Upper lobe of left lung (tissue), 4 donors: ENCODE results near the gene SDCCAG8.

Experiments used
- CTCF ChIP-seq, 6 experiments: fragments of 450-650 bp in 4 of 6; fragments of 200-600 bp in 2 of 6; sonication (generic) in 2 of 6; IDR thresholded peaks; one replicate each; pipeline ENCODE4 v1.5.1; 2016 to 2019; ENCODE audit warnings: antibody characterized with exemption in 6 of 6
- POLR2A ChIP-seq, 4 donors: fragments of 450-650 bp; IDR thresholded peaks; one replicate each; pipeline ENCODE4 v1.5.1; 2016 to 2017; ENCODE audit warnings: antibody characterized with exemption in 4 of 4, mild to moderate bottlenecking in 2 of 4
- POLR2AphosphoS5 ChIP-seq, 2 donors: sonication (generic); formaldehyde crosslinking; IDR thresholded peaks; one replicate each; pipeline ENCODE4 v1.5.1; 2017; ENCODE audit warnings: antibody characterized with exemption in 2 of 2

- TF ChIP-seq POLR2A (IDR thresholded peaks at IDR 0.05), result no peak
- no peak for TF ChIP-seq CTCF (IDR thresholded peaks at IDR 0.05)
- TF ChIP-seq POLR2AphosphoS5 (IDR thresholded peaks at IDR 0.05), result no peak
Measured at GRCh38 chr1:243543501-243543900, 287.7 kb downstream of the SDCCAG8 start.
